NCI-H1436 treated with DMSO at 0.1 percent for 48 hours (cell line): Measurements from ENCODE around the gene CABLES2.
A peak's percentile ranks its signal among the peaks of the same experiment; 100 is the strongest.

Experiments
- DNase-seq: peaks from one replicate; lab custom pipeline; 2025; lab: John Stamatoyannopoulos, UW

CABLES2 gene

GRCh38 chr20:62418709-62419487 is 11.8 kb upstream of the CABLES2 start:
- DNase-seq = no peak

GRCh38 chr20:62417981-62418708 is 11.1 kb upstream of the CABLES2 start:
- DNase-seq = no peak

- DNase-seq = no peak
Observed at GRCh38 chr20:62416651-62417637, 9.9 kb upstream of the CABLES2 start.

GRCh38 chr20:62415354-62416111 is 8.4 kb upstream of the CABLES2 start:
- no peak for DNase-seq

- DNase-seq = no peak
Observed at GRCh38 chr20:62413896-62414481, 6.9 kb upstream of the CABLES2 start.

- no peak for DNase-seq
Observed at GRCh38 chr20:62413025-62413570, 6.0 kb upstream of the CABLES2 start.

- DNase-seq = no peak
Observed at GRCh38 chr20:62412194-62413024, 5.3 kb upstream of the CABLES2 start.

GRCh38 chr20:62411479-62412193 is 4.6 kb upstream of the CABLES2 start:
- no peak for DNase-seq

- DNase-seq = no peak
Observed at GRCh38 chr20:62410746-62411478, 3.8 kb upstream of the CABLES2 start.

GRCh38 chr20:62409931-62410745 is 3.1 kb upstream of the CABLES2 start:
- peak; percentile 53 for DNase-seq

GRCh38 chr20:62409086-62409853 is 2.2 kb upstream of the CABLES2 start:
- no peak for DNase-seq

- no peak for DNase-seq
Observed at GRCh38 chr20:62408640-62409039, 1.6 kb upstream of the CABLES2 start.

- no peak for DNase-seq
Observed at GRCh38 chr20:62408055-62408454, 970 bp upstream of the CABLES2 start.

GRCh38 chr20:62406635-62407176 is 379 bp downstream of the CABLES2 start:
- no peak for DNase-seq

GRCh38 chr20:62405981-62406513 is 1.0 kb downstream of the CABLES2 start:
- DNase-seq = no peak
